Neural cell (in vitro differentiated cells): ENCODE results near the gene MAGI2.

Experiments used
- CTCF ChIP-seq: fragments of 450-650 bp; IDR thresholded peaks from 2 replicates; pipeline ENCODE4 v1.5.1; 2014; ENCODE audit warnings: antibody characterized with exemption, mild to moderate bottlenecking, moderate library complexity; ENCODE audit not compliant: poor library complexity, severe bottlenecking
- RAD21 ChIP-seq: fragments of 450-650 bp; conservative IDR thresholded peaks from 2 replicates; pipeline ENCODE4 v1.6.1; 2014; ENCODE audit warnings: antibody characterized with exemption, mild to moderate bottlenecking, moderate library complexity
- TAF1 ChIP-seq: IDR thresholded peaks from 2 replicates; pipeline ENCODE4 v1.6.1; 2012; ENCODE audit warnings: low read depth

- TF ChIP-seq CTCF (no peak), TAF1 (no peak), RAD21 (no peak)
Measured at GRCh38 chr7:79452032-79452494, 1.4 kb downstream of the MAGI2 start.
